Memory B cell (primary cell): ENCODE measurements around the gene TMEM240.
"Not testable (repeated sequence)": the region's sequence is repeated elsewhere in the genome, so short reads cannot be mapped to it uniquely, and the experiment has no call there.

Source experiments
- ATAC-seq: fragments of 150-1000 bp; cut with Tn5 transposase; 2 replicates; pipeline ENCODE4 v1.10.0; 2021; ENCODE audit warnings: low read depth, mild to moderate bottlenecking, moderate library complexity
- DNase-seq, 2 donors: peaks; one replicate each; pipeline ENCODE4 v3.0.0; 2022; ENCODE audit warnings: low spot score in 2 of 2
- H3K27ac Mint-ChIP-seq: one replicate; pipeline ENCODE4 v1.8.0; 2022; ENCODE audit warnings: mild to moderate bottlenecking, moderate library complexity, mixed read lengths
- H3K27me3 Mint-ChIP-seq: one replicate; pipeline ENCODE4 v1.8.0; 2022; ENCODE audit warnings: mixed read lengths
- H3K36me3 Mint-ChIP-seq: one replicate; pipeline ENCODE4 v1.8.0; 2022; ENCODE audit warnings: mild to moderate bottlenecking, mixed read lengths
- H3K4me1 Mint-ChIP-seq: one replicate; pipeline ENCODE4 v1.8.0; 2022; ENCODE audit warnings: mixed read lengths
- H3K4me3 Mint-ChIP-seq: one replicate; pipeline ENCODE4 v1.8.0; 2022; ENCODE audit warnings: mild to moderate bottlenecking, moderate library complexity, mixed read lengths
- H3K9me3 Mint-ChIP-seq: one replicate; pipeline ENCODE4 v1.8.0; 2022; ENCODE audit warnings: mixed read lengths

Gene TMEM240

GRCh38 chr1:1529321-1529720 lies 11.1 kb downstream of the TMEM240 start:
- no peak overlapping the region for H3K27ac Mint-ChIP-seq
- no peak for ATAC-seq
- no peak overlapping the region for H3K4me3 Mint-ChIP-seq
- peaks cover 3% of the 10 kb centered on the region for H3K9me3 Mint-ChIP-seq
- H3K27me3 Mint-ChIP-seq: no peaks in the 10 kb centered on the region
- peaks cover 11% of the 10 kb centered on the region for H3K36me3 Mint-ChIP-seq
- H3K4me1 Mint-ChIP-seq: no peaks in the 10 kb centered on the region
- no peak for DNase-seq

- Mint-ChIP-seq H3K36me3 (peaks cover 11% of the 10 kb centered on the region), H3K4me1 (no peaks in the 10 kb centered on the region), H3K9me3 (peaks cover 3% of the 10 kb centered on the region), H3K4me3 (no peak overlapping the region), H3K27me3 (no peaks in the 10 kb centered on the region), H3K27ac (no peak overlapping the region)
- DNase-seq: no peak
- ATAC-seq: no peak
These were observed 11.8 kb downstream of the TMEM240 start for GRCh38 chr1:1528301-1529267.

- Mint-ChIP-seq H3K4me3 (no peak overlapping the region), H3K4me1 (no peaks in the 10 kb centered on the region), H3K36me3 (peaks cover 8% of the 10 kb centered on the region), H3K27ac (no peak overlapping the region), H3K9me3 (peaks cover 3% of the 10 kb centered on the region), H3K27me3 (no peaks in the 10 kb centered on the region)
- ATAC-seq: no peak
- no peak for DNase-seq
These were observed 13.2 kb downstream of the TMEM240 start for GRCh38 chr1:1527092-1527816.

GRCh38 chr1:1526476-1526875 lies 13.9 kb downstream of the TMEM240 start:
- H3K36me3 Mint-ChIP-seq, H3K9me3 Mint-ChIP-seq, H3K4me3 Mint-ChIP-seq, H3K27ac Mint-ChIP-seq, H3K4me1 Mint-ChIP-seq, DNase-seq, H3K27me3 Mint-ChIP-seq, ATAC-seq: not testable (repeated sequence)

GRCh38 chr1:1524750-1525383 lies 15.6 kb downstream of the TMEM240 start:
- not testable (repeated sequence) for ATAC-seq, H3K27me3 Mint-ChIP-seq, DNase-seq, H3K9me3 Mint-ChIP-seq, H3K36me3 Mint-ChIP-seq, H3K4me3 Mint-ChIP-seq, H3K27ac Mint-ChIP-seq, H3K4me1 Mint-ChIP-seq

- H3K36me3 Mint-ChIP-seq, H3K4me3 Mint-ChIP-seq, H3K9me3 Mint-ChIP-seq, H3K4me1 Mint-ChIP-seq, DNase-seq, H3K27ac Mint-ChIP-seq, ATAC-seq, H3K27me3 Mint-ChIP-seq: not testable (repeated sequence)
These were observed 16.8 kb downstream of the TMEM240 start for GRCh38 chr1:1523651-1524050.

- not testable (repeated sequence) for DNase-seq, H3K4me3 Mint-ChIP-seq, H3K9me3 Mint-ChIP-seq, H3K27ac Mint-ChIP-seq, H3K27me3 Mint-ChIP-seq, ATAC-seq, H3K4me1 Mint-ChIP-seq, H3K36me3 Mint-ChIP-seq
These were observed 17.2 kb downstream of the TMEM240 start for GRCh38 chr1:1523226-1523625.

GRCh38 chr1:1522536-1522935 lies 17.9 kb downstream of the TMEM240 start:
- H3K4me1 Mint-ChIP-seq, H3K36me3 Mint-ChIP-seq, DNase-seq, H3K27me3 Mint-ChIP-seq, H3K27ac Mint-ChIP-seq, ATAC-seq, H3K4me3 Mint-ChIP-seq, H3K9me3 Mint-ChIP-seq: not testable (repeated sequence)

- ATAC-seq (no peak), DNase-seq (no peak)
- Mint-ChIP-seq H3K27me3 (no peaks in the 10 kb centered on the region), H3K36me3 (peaks cover 10% of the 10 kb centered on the region), H3K4me1 (no peaks in the 10 kb centered on the region), H3K27ac (no peak overlapping the region), H3K4me3 (no peak overlapping the region), H3K9me3 (no peaks in the 10 kb centered on the region)
These were observed 19.1 kb downstream of the TMEM240 start for GRCh38 chr1:1521331-1521730.

GRCh38 chr1:1519805-1520505 lies 20.5 kb downstream of the TMEM240 start:
- not testable (repeated sequence) for H3K27ac Mint-ChIP-seq, H3K27me3 Mint-ChIP-seq, H3K9me3 Mint-ChIP-seq, H3K4me3 Mint-ChIP-seq, H3K4me1 Mint-ChIP-seq, DNase-seq, ATAC-seq, H3K36me3 Mint-ChIP-seq

GRCh38 chr1:1518621-1519007 lies 21.8 kb downstream of the TMEM240 start:
- not testable (repeated sequence) for H3K27ac Mint-ChIP-seq

GRCh38 chr1:1517973-1518620 lies 22.3 kb downstream of the TMEM240 start:
- H3K4me1 Mint-ChIP-seq: peaks cover 5% of the 10 kb centered on the region
- H3K9me3 Mint-ChIP-seq: no peaks in the 10 kb centered on the region
- ATAC-seq: no peak
- no peak overlapping the region for H3K4me3 Mint-ChIP-seq
- H3K27ac Mint-ChIP-seq: no peak overlapping the region
- no peaks in the 10 kb centered on the region for H3K27me3 Mint-ChIP-seq
- H3K36me3 Mint-ChIP-seq: peaks cover 10% of the 10 kb centered on the region
- no peak for DNase-seq

More at GRCh38 chr1:1518621-1519007, 21.8 kb downstream of the TMEM240 start:
- not testable (repeated sequence) for H3K36me3 Mint-ChIP-seq, H3K4me3 Mint-ChIP-seq, H3K9me3 Mint-ChIP-seq, DNase-seq, ATAC-seq, H3K4me1 Mint-ChIP-seq, H3K27me3 Mint-ChIP-seq

GRCh38 chr1:1516923-1517322 lies 23.5 kb downstream of the TMEM240 start:
- not testable (repeated sequence) for H3K4me3 Mint-ChIP-seq, H3K4me1 Mint-ChIP-seq, H3K27ac Mint-ChIP-seq, DNase-seq, H3K27me3 Mint-ChIP-seq, H3K9me3 Mint-ChIP-seq, ATAC-seq, H3K36me3 Mint-ChIP-seq
